ENCODE measurements around the gene GDAP1L1. TPM values are rescaled to one million over a fixed set of nuclear protein-coding genes. Genes with fewer than 3 reads are reported as not detected.

Gene GDAP1L1
- total RNA-seq, 1 donor from 2014 or later = not detected

- intact Hi-C loops (cut with DNase I) = loop anchor here (5.0 kb wide), 1 partner anchor 99 kb away; no protein-coding TSS in a partner anchor
- TF ChIP-seq CTCF (IDR thresholded peaks at IDR 0.05) = no peak
- TF ChIP-seq POLR2A (IDR thresholded peaks at IDR 0.05) = no peak
- TF ChIP-seq POLR2AphosphoS5 (IDR thresholded peaks at IDR 0.05; ENCODE audit: insufficient read depth in 1 of 2, low read depth in 1 of 2) = no peak
Measured at GRCh38 chr20:44218446-44218845, 28.7 kb upstream of the GDAP1L1 start.

DNA sequence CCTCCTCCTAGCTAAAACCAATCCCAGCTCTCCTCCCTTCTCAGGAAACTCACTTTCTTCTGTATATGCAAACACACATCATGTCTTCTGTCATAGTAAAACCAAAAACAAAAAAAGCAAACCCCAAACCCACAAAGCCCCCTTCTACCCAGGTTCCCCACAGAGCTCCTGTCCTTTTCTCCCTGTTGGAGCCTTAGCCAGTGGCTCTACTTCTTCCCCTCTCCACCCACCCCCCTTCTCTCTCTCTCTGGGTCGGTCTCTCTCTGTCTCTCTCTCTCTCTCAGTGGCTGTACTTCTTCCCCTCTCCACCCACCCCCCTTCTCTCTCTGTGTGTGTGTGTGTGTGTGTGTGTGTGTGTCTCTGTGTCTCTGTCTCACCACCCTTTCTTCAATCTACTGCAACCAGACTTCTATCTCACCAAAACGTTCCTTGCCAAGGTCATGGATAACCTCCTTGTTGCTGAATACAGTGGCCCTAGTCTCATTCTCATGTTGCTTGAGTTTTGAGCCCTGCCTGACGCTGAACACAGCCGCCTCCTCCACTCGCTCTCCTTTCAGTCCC is 27.9 kb upstream of the GDAP1L1 start:
- Histone ChIP-seq H3K9me3 (no peaks in the 10 kb centered on the region), H3K36me3 (no peaks in the 10 kb centered on the region), H3K27me3 (no peaks in the 10 kb centered on the region), H3K27ac (no peak overlapping the region), H3K4me3 (no peak overlapping the region), H3K4me1 (peaks cover 11% of the 10 kb centered on the region)
- intact Hi-C loops (cut with DNase I) = loop anchor here (5.0 kb wide), 1 partner anchor 98 kb away; no protein-coding TSS in a partner anchor
- DNase-seq (ENCODE audit: extremely low spot score in 2 of 2) = no peak
- TF ChIP-seq CTCF (IDR thresholded peaks at IDR 0.05) (no peak), POLR2AphosphoS5 (IDR thresholded peaks at IDR 0.05; ENCODE audit: insufficient read depth in 1 of 2, low read depth in 1 of 2) (no peak), POLR2A (IDR thresholded peaks at IDR 0.05) (no peak)

More at GRCh38 chr20:44218446-44218845, 28.7 kb upstream of the GDAP1L1 start:
- H3K27ac ChIP-seq = no peak overlapping the region
- peaks cover 11% of the 10 kb centered on the region for H3K4me1 ChIP-seq
- no peaks in the 10 kb centered on the region for H3K27me3 ChIP-seq
- DNase-seq (ENCODE audit: extremely low spot score in 2 of 2) = no peak
- no peaks in the 10 kb centered on the region for H3K9me3 ChIP-seq
- H3K4me3 ChIP-seq = no peak overlapping the region
- H3K36me3 ChIP-seq = no peaks in the 10 kb centered on the region

GRCh38 chr20:44219791-44220190 is 27.3 kb upstream of the GDAP1L1 start:
- no peak for DNase-seq (ENCODE audit: extremely low spot score in 2 of 2)
- Histone ChIP-seq H3K4me1 (peaks cover 11% of the 10 kb centered on the region), H3K27ac (no peak overlapping the region), H3K36me3 (no peaks in the 10 kb centered on the region), H3K9me3 (no peaks in the 10 kb centered on the region), H3K4me3 (no peak overlapping the region), H3K27me3 (no peaks in the 10 kb centered on the region)
- TF ChIP-seq POLR2A (IDR thresholded peaks at IDR 0.05) = no peak
- TF ChIP-seq CTCF (IDR thresholded peaks at IDR 0.05) = no peak
- TF ChIP-seq POLR2AphosphoS5 (IDR thresholded peaks at IDR 0.05; ENCODE audit: insufficient read depth in 1 of 2, low read depth in 1 of 2) = no peak
- intact Hi-C loops (cut with DNase I) = loop anchor here (5.0 kb wide), 1 partner anchor 98 kb away; no protein-coding TSS in a partner anchor

GRCh38 chr20:44221368-44221954 is 25.6 kb upstream of the GDAP1L1 start:
- TF ChIP-seq POLR2AphosphoS5 (IDR thresholded peaks at IDR 0.05; ENCODE audit: insufficient read depth in 1 of 2, low read depth in 1 of 2) = no peak
- no peak for TF ChIP-seq CTCF (IDR thresholded peaks at IDR 0.05)
- no peak for TF ChIP-seq POLR2A (IDR thresholded peaks at IDR 0.05)
- DNase-seq (ENCODE audit: extremely low spot score in 2 of 2) = no peak
- no peaks in the 10 kb centered on the region for H3K9me3 ChIP-seq

GRCh38 chr20:44222027-44222426 is 25.1 kb upstream of the GDAP1L1 start:
- DNase-seq (ENCODE audit: extremely low spot score in 2 of 2) = no peak

More at GRCh38 chr20:44221368-44221954, 25.6 kb upstream of the GDAP1L1 start:
- no peak overlapping the region for H3K4me3 ChIP-seq
- H3K36me3 ChIP-seq = no peaks in the 10 kb centered on the region
- intact Hi-C loops (cut with DNase I) = no loop called here
- H3K27ac ChIP-seq = no peak overlapping the region
- peaks cover 11% of the 10 kb centered on the region for H3K4me1 ChIP-seq
- H3K27me3 ChIP-seq = no peaks in the 10 kb centered on the region

More at GRCh38 chr20:44222027-44222426, 25.1 kb upstream of the GDAP1L1 start:
- Histone ChIP-seq H3K4me1 (peaks cover 10% of the 10 kb centered on the region), H3K27me3 (no peaks in the 10 kb centered on the region), H3K36me3 (no peaks in the 10 kb centered on the region), H3K9me3 (no peaks in the 10 kb centered on the region), H3K27ac (no peak overlapping the region), H3K4me3 (no peak overlapping the region)
- intact Hi-C loops (cut with DNase I) = no loop called here
- no peak for TF ChIP-seq CTCF (IDR thresholded peaks at IDR 0.05)
- no peak for TF ChIP-seq POLR2AphosphoS5 (IDR thresholded peaks at IDR 0.05; ENCODE audit: insufficient read depth in 1 of 2, low read depth in 1 of 2)
- TF ChIP-seq POLR2A (IDR thresholded peaks at IDR 0.05) = no peak

Measured in vagina (tissue), 2 donors.